Esophagus muscularis mucosa (tissue), 3 donors: ENCODE data around the gene JPT1.

Experiments used
- CTCF ChIP-seq, 3 experiments: fragments of 200-600 bp in 2 of 3; fragments of 450-650 bp in 1 of 3; sonication (generic) in 2 of 3; IDR thresholded peaks; one replicate each; pipeline ENCODE4 v1.5.1; 2017 to 2019; ENCODE audit warnings: antibody characterized with exemption in 3 of 3, mild to moderate bottlenecking in 2 of 3, moderate library complexity in 1 of 3
- POLR2AphosphoS5 ChIP-seq, 2 donors: sonication (generic); formaldehyde crosslinking; IDR thresholded peaks; one replicate each; pipeline ENCODE4 v1.6.1; 2017; ENCODE audit warnings: antibody characterized with exemption in 2 of 2

GRCh38 chr17:75088465-75089417 lies 65.6 kb downstream of the JPT1 start:
- no peak for TF ChIP-seq CTCF (IDR thresholded peaks at IDR 0.05)
- peak in 1 of 2 donors; percentile 39 for TF ChIP-seq POLR2AphosphoS5 (IDR thresholded peaks at IDR 0.05)
